Anterior cingulate cortex (tissue), 58 donors: Measurements from ENCODE around the gene STING1.
"Not testable (repeated sequence)": the region's sequence is repeated elsewhere in the genome, so short reads cannot be mapped to it uniquely, and the experiment has no call there.

ENCODE experiments used
- DNase-seq, 58 donors: peaks; one replicate each; lab custom pipeline; 2025; lab: John Stamatoyannopoulos, UW

The STING1 gene

DNA sequence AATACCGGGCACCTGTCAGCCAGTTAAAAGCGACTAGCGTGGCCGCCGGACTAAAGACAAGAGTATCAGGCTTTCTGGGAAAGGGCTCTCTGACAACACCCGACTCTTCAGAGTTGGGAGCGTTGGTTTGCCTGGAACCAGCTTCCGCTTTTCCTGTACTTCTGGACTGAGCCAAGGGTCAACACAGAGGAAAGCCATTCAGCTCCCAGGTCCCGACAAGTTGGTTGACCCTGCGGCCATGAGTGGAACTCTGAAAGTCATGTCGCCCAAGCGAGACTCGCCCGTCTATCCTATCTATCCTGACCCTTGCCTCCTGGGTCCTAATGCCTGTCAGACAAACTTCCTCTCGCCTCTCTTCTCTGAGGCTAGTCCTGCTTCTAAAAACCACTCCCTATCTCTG, 21.3 kb upstream of the STING1 start:
- DNase-seq = peak in 1 of 58 donors; percentile 14

DNA sequence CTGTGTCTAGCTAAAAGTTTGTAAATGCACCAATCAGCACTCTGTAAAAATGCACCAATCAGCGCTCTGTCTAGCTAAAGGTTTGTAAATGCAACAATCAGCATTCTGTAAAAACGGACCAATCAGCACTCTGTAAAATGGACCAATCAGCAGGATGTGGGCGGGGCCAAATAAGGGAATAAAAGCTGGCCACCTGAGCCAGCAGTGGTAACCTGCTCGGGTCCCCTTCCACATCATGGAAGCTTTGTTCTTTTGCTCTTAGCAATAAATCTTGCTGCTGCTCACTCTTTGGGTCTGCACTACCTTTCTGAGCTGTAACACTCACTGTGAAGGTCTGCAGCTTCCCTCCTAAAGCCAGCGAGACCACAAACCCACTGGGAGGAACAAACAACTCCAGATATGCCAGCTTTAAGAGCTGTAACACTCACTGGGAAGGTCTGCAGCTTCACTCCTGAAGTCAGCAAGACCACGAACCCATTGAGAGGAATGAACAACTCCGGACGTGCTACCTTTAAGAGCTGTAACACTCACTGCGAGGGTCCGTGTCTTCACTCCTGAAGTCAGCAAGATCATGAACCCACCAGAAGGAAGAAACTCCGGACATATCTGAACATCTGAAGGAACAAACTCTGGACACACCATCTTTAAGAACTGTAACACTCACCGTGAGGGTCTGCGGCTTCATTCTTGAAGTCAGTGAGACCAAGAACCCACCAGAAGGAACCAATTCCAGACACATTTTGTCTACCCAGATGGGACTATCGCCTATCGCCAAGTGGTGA, 20.7 kb upstream of the STING1 start:
- not testable (repeated sequence) for DNase-seq

GRCh38 chr5:139501381-139501780, 18.8 kb upstream of the STING1 start:
- DNase-seq = no peak

GRCh38 chr5:139495638-139496435, 13.3 kb upstream of the STING1 start:
- no peak for DNase-seq

DNA sequence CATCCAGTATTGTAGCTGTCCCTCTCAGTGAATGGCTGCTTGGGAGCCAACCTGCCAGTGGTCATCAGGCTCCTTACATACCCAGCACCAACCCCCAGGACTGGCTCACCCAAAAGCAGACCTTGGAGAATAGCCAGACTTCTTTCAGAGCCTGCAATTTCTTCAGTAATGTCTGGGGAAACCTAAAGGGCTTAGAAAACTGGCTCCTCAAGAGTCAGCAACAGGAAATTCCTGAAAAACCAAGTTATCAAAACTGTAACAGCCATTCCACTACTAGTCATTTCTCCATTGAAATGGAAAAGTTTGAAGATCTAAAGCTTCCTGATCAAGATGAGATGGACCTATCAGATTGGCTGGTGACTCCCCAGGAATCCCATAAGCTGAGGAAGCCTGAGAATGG, 12.3 kb upstream of the STING1 start:
- DNase-seq = no peak

DNA sequence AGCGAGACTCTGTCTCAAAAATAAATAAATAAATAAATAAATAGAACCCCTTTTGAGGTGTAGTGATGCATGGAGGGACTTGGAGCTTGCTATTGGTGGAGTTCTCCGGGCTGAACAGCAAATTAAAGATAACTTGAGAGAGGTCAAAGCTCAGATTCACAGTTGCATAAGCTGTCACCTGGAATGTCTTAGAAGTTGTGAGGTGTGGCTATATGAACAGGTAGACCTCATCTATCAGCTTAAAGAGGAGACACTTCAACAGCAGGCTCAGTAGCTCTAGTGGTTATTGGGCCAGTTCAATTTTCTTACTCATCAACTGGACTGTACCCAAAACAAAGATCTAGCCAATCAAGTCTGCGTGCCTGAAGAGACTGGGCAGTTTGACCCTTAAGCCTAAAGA, 11.7 kb upstream of the STING1 start:
- no peak for DNase-seq

- no peak for DNase-seq
These were observed 10.2 kb upstream of the STING1 start for GRCh38 chr5:139492700-139493192.

DNA sequence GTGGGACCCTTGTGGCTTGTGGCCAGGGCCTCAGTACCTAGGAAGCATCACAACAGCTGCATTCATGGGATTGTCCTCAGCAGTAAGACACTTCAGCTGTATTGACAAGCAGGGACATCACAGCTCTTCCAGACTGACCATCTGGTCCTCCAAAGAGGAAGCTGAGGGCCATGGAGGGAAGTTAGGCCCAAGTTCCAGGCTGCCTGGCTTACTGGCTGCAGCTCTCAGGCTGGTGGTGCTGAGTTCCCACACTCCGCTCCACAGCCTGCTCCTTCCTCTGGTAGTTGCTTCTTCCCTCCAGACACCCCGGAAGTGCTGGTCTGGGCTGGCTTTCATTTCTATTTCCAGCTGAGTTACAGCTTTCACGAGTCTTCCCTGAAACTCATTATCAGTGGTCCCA, 5.7 kb upstream of the STING1 start:
- DNase-seq = peak in 20 of 58 donors; percentile 7 to 43 (median 20)

DNA sequence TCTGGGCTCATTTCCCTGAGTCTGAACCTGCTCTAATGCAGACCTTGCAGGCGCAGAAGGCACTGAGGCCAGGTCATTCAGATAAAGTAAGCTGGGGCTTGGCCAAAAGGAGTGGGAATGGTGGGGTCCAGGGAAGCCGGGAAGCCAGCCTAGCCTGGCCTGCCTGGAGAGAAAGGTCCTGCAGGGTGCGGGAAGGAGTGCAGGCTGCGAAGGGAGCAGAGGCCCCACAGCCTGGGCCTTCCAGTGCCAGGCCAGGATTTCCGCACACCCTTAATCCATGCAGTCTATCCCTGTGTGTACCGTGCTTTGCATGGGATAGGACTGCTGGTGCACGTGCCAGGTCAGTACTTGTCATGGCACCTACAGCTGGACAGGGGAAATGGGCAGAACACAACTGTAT, 3.6 kb upstream of the STING1 start:
- no peak for DNase-seq

DNA sequence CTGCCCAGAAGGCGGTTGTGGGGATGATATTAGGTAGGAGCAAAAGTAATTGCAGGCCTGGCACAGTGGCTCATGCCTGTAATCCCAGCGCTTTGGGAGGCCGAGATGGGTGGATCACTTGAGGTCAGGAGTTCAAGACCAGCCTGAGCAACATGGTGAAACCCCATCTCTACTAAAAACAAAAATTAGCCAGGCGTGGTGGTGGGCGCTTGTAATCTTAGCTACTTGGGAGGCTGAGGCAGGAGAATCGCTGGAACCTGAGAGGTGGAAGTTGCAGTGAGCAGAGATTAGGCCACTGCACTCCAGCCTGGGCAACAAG, 291 bp upstream of the STING1 start:
- DNase-seq = not testable (repeated sequence)

GRCh38 chr5:139481580-139482049, 943 bp downstream of the STING1 start:
- DNase-seq = peak in 1 of 58 donors; percentile 25

GRCh38 chr5:139481122-139481533, 1.4 kb downstream of the STING1 start:
- DNase-seq = no peak

DNA sequence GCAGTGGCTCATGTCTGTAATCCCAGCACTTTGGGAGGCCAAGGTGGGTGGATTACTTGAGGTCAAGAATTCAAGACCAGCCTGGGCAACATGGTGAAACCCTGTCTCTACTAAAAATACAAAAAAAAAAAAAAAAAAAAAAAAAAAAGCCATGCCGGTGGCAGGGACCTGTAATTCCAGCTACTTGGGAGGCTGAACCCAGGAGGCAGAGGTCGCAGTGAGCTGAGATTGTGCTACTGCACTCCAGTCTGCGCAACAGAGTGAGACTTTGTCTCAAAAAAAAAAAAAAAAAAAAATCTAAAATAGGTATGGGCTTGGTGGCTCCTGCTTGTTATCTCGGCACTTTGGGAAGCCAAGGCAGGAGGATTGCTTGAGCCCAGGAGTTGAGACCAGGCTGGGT, 2.8 kb downstream of the STING1 start:
- DNase-seq = not testable (repeated sequence)

- not testable (repeated sequence) for DNase-seq
These were observed 3.7 kb downstream of the STING1 start for GRCh38 chr5:139478657-139479423.

DNA sequence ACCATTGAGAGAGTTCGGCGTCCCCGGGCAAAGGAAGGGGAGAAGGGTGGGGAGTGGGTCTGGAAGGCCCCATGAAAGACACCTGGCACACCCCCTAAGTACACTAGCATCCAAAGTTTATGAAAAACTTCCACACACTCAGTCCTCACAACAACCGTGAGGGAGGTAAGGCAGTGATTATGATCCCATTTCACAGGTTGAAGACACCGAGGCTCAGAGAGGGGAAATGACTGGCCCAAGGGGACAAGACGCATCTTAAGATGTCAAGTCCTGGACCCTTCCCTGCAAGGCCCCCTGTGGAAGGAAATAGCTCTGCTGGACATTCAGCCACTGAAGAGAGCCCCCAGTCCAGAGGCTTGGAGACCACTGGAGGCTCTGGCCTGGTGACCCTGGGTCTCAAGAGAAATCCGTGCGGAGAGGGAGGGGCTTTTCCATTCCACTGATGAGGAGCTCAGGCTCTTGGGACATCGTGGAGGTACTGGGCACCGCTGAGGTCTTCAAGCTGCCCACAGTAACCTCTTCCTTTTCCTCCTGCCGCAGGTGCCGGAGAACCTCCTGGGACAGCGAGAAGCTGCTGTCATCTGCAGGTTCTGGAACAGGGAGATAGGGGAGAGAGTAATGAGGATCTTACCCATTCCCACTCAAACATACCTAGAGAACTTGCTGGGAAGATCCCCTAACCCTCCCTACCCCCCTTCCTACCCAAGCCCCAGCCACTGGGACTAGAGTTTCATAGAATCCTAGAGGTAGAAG, 6.5 kb downstream of the STING1 start:
- no peak for DNase-seq

DNA sequence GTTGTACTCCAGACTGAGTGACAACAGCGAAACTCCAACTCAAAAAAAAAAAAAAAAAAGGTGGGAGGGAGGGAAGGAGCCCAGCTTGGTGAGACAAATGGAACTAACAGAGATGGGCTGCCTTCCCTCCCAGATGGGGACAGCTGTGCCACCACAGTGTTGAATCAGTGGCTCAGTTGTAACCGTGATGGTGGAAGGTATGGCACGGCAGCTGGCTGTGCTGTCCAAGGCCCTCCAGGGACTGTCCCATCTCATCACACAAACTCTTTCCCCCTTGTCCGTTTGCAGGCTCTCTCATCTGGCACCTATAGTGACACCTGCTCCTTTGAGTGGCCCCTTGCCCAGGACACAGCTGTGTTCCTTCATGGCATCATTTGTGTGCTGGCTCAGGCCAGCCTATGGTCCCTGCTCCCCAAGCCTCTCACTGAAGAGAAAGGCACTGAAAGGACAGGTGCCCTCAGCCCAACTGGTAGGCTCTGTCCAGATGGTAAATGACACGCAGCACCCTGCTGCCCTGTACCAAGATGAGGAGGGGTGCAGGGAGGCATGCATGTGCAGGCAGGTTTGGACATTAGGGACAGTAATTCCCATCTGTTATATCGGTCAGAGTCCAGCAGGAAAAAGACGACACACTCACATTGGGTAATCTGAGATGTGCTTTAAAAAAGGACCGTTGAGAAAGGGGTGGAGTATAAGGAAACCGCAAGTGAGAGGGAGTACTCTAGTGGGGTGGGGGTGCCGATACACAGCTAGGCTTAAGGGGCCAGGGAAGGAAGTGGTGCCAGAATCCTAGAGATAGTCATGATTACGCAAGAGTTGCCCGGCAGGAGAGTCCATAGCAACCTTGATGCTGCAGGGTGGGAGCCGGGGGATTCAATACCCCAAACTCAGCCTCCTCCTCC, 7.4 kb downstream of the STING1 start:
- DNase-seq = peak in 1 of 58 donors; percentile 4

DNA sequence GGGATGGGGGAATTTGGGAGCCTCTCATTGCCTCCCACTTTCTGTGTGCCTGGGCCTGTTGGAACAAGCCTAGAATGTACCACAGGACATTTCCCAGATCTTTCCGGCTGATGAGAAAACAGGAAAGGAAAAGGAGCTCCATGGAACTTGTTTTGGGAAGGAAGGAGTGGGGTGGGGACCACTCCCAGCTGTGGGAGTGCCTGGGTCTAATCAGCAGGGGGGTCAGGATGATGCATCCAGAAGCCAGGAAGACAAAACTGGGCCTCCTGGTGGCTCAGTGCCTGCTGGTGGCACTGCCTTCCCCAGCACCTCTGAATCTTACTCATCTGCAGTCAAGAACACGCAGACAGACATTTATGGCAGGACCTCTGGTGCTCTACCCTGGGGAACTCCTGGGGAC, 9.0 kb downstream of the STING1 start:
- no peak for DNase-seq

GRCh38 chr5:139473105-139473504, 9.5 kb downstream of the STING1 start:
- DNase-seq = no peak
